GM12874 (cell line): ENCODE measurements around the gene TLK2.

Experiments used
- CTCF ChIP-seq: IDR thresholded peaks from 2 replicates; pipeline ENCODE4 v1.5.1; 2011; ENCODE audit warnings: low read depth, mild to moderate bottlenecking, control low read depth, low read length, moderate library complexity; ENCODE audit not compliant: insufficient read depth

TLK2 gene

GRCh38 chr17:62600805-62601204, 122.2 kb downstream of the TLK2 start:
- no peak for TF ChIP-seq CTCF

DNA sequence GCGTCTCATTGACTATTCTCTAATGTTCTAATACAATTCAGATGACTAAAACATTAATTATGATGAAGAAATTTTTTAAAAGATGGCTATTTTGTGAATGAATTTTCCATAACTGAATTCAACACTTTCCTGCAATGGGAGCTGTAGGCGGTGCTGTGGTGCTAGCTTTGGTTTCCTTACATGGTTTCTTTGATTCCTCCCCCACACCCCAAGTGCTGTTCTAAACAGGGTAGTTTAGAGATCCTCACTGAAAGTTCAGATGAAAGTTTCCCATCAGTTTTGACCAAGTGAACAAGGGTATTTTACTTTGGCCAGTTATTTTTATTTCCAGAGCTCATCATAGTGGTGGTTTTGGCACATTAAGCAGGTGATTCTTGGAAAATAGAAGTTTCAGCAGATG, 122.8 kb downstream of the TLK2 start:
- TF ChIP-seq CTCF: no peak

GRCh38 chr17:62605588-62605987, 127.0 kb downstream of the TLK2 start:
- no peak for TF ChIP-seq CTCF

DNA sequence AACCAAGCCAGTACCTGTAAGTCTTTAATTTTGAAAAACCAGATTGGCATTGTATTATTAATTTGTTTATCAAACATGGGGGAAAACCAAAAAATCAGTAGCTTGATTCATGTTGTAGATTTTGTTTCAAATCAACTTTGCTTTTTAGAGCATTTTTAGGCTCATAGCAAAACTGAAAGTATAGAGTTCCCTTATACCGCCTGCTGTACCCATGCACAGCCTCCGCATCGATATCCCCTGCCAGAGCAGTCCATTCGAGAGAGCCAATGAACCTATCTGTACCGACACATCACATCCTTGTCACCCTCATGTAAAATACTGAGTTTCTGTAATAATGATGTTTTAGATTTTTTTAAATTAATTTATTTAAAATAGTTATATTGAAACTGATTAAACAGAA, 132.7 kb downstream of the TLK2 start:
- no peak for TF ChIP-seq CTCF

- no peak for TF ChIP-seq CTCF
These were observed 133.1 kb downstream of the TLK2 start for GRCh38 chr17:62611728-62612127.

DNA sequence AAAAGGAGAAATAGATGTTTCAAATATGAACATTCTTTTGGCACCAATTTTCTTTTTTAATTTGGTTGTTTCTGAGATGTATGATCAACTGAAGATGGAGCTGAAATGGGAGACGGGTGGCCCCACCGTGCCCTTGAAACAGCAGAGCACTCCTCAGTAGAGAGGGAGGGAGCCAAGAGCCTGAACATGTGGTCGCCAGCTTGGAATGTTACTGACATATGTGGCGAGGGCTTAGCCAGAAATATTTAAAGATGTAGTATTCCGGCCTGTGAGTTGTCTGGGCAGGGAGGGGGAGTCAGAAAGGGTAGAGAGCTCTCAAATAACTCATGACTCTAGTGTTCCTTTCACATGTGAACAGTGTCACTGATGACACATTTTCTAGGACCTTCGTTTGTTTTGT, 135.5 kb downstream of the TLK2 start:
- no peak for TF ChIP-seq CTCF

GRCh38 chr17:62615503-62615902, 136.9 kb downstream of the TLK2 start:
- TF ChIP-seq CTCF: no peak
